G401 (cell line): ENCODE data around the gene IFT43. TPM values are rescaled to one million over a fixed set of nuclear protein-coding genes. Genes with fewer than 3 reads are reported as not detected.
A peak's percentile ranks its signal among the peaks of the same experiment; 100 is the strongest.

Experiments
- DNase-seq: peaks from one replicate; pipeline ENCODE4 v3.0.0-alpha.2; 2015; ENCODE audit warnings: low spot score
- in situ Hi-C: cut with HindIII; loops from 2 replicates; pipeline ENCODE4 v1.10.0; 2016; ENCODE audit warnings: low sequenced_read_pairs, mixed read lengths
- total RNA-seq: library from RNA; depleted of rRNA; stranded (reverse); fragments of >200 nt; shearing (Covaris generic); gene quantifications from 2 replicates; pipeline ENCODE4 v1.2.3, GENCODE V29; 2014

The IFT43 gene
- total RNA-seq, 1 experiment from 2014 or later, result 38.9 TPM

DNA sequence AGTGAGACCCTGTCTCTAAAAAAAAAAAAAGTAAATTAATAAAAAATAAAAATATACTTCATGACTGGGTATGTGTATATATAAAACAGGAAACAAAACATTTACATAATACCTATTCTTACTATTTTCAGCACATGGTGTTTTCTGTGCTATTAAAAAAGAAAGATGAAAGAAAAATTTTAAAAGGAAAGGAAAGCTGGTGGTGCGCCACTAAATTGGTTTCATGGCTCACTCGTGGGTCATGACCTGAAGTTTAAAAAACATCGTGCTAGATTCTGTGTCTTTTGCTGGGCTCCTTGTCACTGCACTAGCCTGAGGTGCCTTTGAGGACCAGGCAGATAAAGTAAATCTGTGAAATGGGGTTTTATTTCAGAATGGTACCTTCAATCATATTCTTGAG is 69.8 kb downstream of the IFT43 start:
- no peak for DNase-seq
- in situ Hi-C loops, result no loop called here

GRCh38 chr14:76056128-76056527 is 70.6 kb downstream of the IFT43 start:
- DNase-seq, result no peak
- in situ Hi-C loops, result no loop called here

GRCh38 chr14:76057914-76058313 is 72.4 kb downstream of the IFT43 start:
- in situ Hi-C loops, result no loop called here
- no peak for DNase-seq

DNA sequence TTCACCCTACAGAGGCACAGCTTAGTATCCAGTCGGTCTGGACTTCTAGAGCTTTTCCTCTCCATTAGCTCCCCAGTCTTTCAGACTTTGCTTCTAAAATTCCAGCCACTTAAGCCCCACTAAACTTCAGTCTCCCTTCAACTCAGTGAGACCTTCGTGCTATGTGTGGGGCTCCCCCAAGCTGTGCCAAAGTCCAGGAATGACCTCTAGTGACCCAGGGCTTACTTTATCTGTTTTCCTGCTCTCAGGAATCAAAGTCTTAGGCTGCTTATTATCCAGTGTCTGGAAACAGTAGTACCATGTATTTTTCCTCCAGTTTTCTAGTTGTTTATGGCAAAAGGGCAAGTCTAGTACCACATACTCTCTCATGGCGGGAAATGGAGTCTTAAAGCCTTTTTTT is 77.8 kb downstream of the IFT43 start:
- in situ Hi-C loops, result no loop called here
- no peak for DNase-seq

- no peak for DNase-seq
- in situ Hi-C loops, result no loop called here
Observed at GRCh38 chr14:76065519-76065918, 80.0 kb downstream of the IFT43 start.

DNA sequence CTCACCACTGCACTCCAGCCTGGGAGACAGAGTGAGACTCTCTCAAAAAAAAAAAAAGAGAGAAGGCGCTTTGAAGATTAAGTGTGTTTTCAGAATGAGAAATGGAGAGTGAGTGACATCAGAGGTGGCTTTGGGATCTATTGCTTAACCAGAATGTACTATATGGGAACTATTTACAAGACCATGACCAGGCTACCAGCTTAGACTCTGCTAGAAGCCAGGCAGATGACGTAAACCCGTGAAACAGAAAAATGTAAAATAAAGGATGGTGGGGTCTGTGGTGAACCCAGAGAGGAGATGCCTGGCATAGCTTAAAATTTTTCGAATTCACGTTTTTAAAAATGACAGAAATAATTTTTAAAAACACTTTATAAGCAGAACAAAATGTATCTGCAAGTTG is 82.0 kb downstream of the IFT43 start:
- in situ Hi-C loops, result no loop called here

DNA sequence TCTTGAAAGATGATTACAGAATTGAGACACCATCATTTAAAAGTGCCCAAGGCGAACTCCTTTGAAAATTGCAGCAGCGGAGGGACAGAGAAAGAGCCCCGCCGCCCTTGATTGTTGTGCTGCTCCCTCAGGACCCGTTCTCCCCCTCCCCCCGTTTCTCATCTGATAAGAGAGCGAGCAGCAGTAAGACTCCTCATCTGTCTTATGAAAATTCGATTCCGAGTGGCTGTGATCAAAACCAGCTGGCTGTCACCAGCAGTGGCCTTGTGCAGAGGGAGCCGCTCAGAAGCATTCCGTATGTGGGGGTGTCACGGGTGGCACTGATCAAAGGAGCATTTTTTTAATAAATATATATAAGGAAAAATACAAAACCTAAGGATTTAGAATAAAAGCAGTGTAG is 88.2 kb downstream of the IFT43 start:
- DNase-seq, result no peak
- in situ Hi-C loops, result no loop called here

More for the DNA sequence above, 82.0 kb downstream of the IFT43 start:
- no peak for DNase-seq

GRCh38 chr14:76077340-76077739 is 91.8 kb downstream of the IFT43 start:
- no peak for DNase-seq
- in situ Hi-C loops, result no loop called here

- in situ Hi-C loops, result no loop called here
- DNase-seq, result no peak
Observed at GRCh38 chr14:76078501-76078900, 92.9 kb downstream of the IFT43 start.

- DNase-seq, result peak; percentile 89
- in situ Hi-C loops, result no loop called here
Observed at GRCh38 chr14:76080025-76080424, 94.5 kb downstream of the IFT43 start.

DNA sequence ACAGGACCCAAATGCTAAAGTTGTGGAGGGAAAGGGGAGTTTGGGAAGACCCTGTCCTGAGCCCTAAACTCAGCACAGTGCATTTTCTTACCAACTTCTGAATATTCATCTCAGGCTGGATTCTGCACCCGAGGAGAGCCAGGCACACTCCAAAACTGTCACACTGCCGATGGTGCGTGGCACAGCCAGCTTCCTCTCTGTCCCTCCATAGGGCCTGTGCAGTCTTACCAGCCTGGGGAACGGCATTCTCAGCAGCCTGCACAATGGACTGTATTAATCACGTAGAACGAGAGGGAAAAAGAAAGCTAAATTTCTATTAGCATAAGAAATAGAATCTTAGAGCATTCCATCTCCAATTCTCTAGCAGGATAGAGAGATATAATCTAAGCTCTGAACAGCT is 94.9 kb downstream of the IFT43 start:
- DNase-seq, result no peak
- in situ Hi-C loops, result no loop called here

- no peak for DNase-seq
- in situ Hi-C loops, result no loop called here
Observed at GRCh38 chr14:76081642-76082041, 96.1 kb downstream of the IFT43 start.

GRCh38 chr14:76083796-76084765 is 98.5 kb downstream of the IFT43 start:
- in situ Hi-C loops, result no loop called here
- no peak for DNase-seq

GRCh38 chr14:76085358-76085757 is 99.8 kb downstream of the IFT43 start:
- in situ Hi-C loops, result no loop called here
- DNase-seq, result no peak

- peak; percentile 65 for DNase-seq
- in situ Hi-C loops, result no loop called here
Observed at GRCh38 chr14:76086636-76087035, 101.1 kb downstream of the IFT43 start.

- in situ Hi-C loops, result no loop called here
- no peak for DNase-seq
Observed at GRCh38 chr14:76088326-76088725, 102.8 kb downstream of the IFT43 start.

DNA sequence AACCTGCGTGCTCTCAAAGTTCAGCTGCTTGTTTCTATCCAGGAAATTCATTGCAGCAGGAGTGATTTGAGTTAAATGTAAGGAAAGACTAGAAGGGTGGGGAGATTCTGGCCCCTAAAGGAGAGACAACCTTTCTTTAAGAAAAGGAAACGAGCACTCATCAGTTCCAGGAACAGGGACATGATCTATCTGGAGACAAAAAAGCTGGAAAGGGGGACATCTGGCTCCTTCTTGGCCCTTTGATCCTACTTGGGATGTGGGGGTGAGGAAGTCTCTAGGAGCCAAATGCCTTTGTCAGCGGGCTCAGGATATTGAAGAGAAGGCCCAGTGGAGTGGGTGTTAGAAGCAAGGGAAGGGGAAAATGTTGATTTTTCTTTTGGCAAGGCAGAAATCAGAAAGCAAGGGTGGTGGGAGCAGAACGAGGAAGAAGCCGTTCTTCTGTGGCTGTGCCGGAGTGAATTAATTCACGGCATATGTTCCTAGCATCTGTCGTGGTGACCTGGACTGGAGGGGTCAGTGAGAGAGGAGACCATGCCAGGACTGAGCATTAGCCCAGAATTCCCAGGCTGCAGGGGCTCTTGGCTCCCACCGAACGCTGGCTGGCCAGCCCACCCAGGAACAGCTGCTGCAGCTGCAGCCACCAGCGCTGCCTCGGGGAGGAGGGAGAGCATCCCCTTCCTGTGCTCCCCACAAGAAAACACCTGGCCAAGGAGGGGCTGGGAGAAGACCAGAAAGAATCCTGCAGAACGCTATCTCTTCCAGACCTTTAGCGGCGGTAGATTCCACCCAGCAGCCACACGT is 103.4 kb downstream of the IFT43 start:
- peak; percentile 64 for DNase-seq
- in situ Hi-C loops, result no loop called here

DNA sequence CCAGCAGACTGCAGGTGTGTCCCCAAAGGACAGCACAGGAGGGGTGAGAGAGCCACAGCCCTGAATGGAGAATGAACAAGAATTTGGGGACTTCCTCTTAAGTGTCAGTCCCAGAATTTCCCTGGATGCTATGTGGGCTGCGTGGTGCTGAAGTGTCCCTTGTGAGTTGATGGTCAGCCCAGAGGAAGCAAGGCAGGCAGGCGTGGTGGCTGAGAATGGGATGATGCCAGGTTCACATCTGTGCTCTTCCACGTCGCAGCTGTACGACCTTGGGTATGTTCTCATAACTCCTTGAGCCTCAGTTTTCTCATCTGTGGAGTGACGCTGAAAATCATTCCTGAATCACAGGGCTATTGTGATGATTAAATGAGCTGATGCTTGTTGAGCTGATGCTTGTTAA is 104.0 kb downstream of the IFT43 start:
- in situ Hi-C loops, result no loop called here
- no peak for DNase-seq

- DNase-seq, result peak; percentile 31
- in situ Hi-C loops, result no loop called here
Observed at GRCh38 chr14:76090616-76091391, 105.2 kb downstream of the IFT43 start.
